Neural progenitor cell (in vitro differentiated cells): ENCODE data around the gene DUOX1. TPM values are rescaled to one million over a fixed set of nuclear protein-coding genes. Genes with fewer than 3 reads are reported as not detected.

Source experiments
- DNase-seq: peaks from one replicate; pipeline ENCODE4 v3.0.0-alpha.2; 2016; ENCODE audit warnings: low spot score
- H2AFZ ChIP-seq: fragments of 200-600 bp; sonication (generic); replicated peaks from 2 replicates; pipeline ENCODE4 v1.6.1; 2016; ENCODE audit warnings: antibody characterized with exemption
- H3F3A ChIP-seq: fragments of 200-600 bp; sonication (generic); 2 replicates; pipeline ENCODE4 v1.6.1; 2016; ENCODE audit warnings: antibody characterized with exemption, low read depth
- H3K27ac ChIP-seq: fragments of 200-600 bp; sonication (generic); 2 replicates; pipeline ENCODE4 v1.5.1; 2016; ENCODE audit warnings: mild to moderate bottlenecking
- H3K27me3 ChIP-seq: fragments of 200-600 bp; sonication (generic); 2 replicates; pipeline ENCODE4 v1.6.1; 2016; ENCODE audit warnings: mild to moderate bottlenecking, moderate library complexity
- H3K36me3 ChIP-seq: fragments of 200-600 bp; sonication (generic); 2 replicates; pipeline ENCODE4 v1.5.1; 2016
- H3K4me1 ChIP-seq: fragments of 200-600 bp; sonication (generic); 2 replicates; pipeline ENCODE4 v1.6.1; 2016; ENCODE audit warnings: mixed run types
- H3K4me2 ChIP-seq: fragments of 200-600 bp; sonication (generic); 2 replicates; pipeline ENCODE4 v1.6.1; 2016
- H3K4me3 ChIP-seq: fragments of 200-600 bp; sonication (generic); 2 replicates; pipeline ENCODE4 v1.5.1; 2016
- H3K79me2 ChIP-seq: fragments of 200-600 bp; sonication (generic); 2 replicates; pipeline ENCODE4 v1.6.1; 2016; ENCODE audit warnings: low read depth
- H3K9ac ChIP-seq: fragments of 200-600 bp; sonication (generic); 2 replicates; pipeline ENCODE4 v1.6.1; 2016
- H3K9me3 ChIP-seq: fragments of 200-600 bp; sonication (generic); 2 replicates; pipeline ENCODE4 v1.5.1; 2016; ENCODE audit warnings: low read depth
- H4K20me1 ChIP-seq: fragments of 200-600 bp; sonication (generic); 2 replicates; pipeline ENCODE4 v1.6.1; 2016; ENCODE audit warnings: low read depth
- H3K27ac Mint-ChIP-seq: 3 replicates; pipeline ENCODE4 v1.8.0; 2021; ENCODE audit warnings: mixed read lengths
- H3K27me3 Mint-ChIP-seq: 2 replicates; pipeline ENCODE4 v1.8.0; 2022; ENCODE audit warnings: low read depth, mild to moderate bottlenecking, inconsistent platforms, moderate library complexity, mixed read lengths; ENCODE audit not compliant: insufficient read depth
- H3K36me3 Mint-ChIP-seq: 3 replicates; pipeline ENCODE4 v1.8.0; 2021; ENCODE audit warnings: mixed read lengths
- H3K4me1 Mint-ChIP-seq: 3 replicates; pipeline ENCODE4 v1.8.0; 2021; ENCODE audit warnings: mixed read lengths
- H3K4me3 Mint-ChIP-seq: 3 replicates; pipeline ENCODE4 v1.8.0; 2021; ENCODE audit warnings: mild to moderate bottlenecking, moderate library complexity, mixed read lengths
- H3K9me3 Mint-ChIP-seq: 3 replicates; pipeline ENCODE4 v1.8.0; 2020; ENCODE audit warnings: mixed read lengths
- EZH2 ChIP-seq: fragments of 200-600 bp; sonication (generic); IDR thresholded peaks from 2 replicates; pipeline ENCODE4 v1.6.1; 2017; ENCODE audit warnings: antibody characterized with exemption, mild to moderate bottlenecking, moderate library complexity
- EZH2phosphoT487 ChIP-seq: fragments of 200-600 bp; sonication (generic); IDR thresholded peaks from 2 replicates; pipeline ENCODE4 v1.6.1; 2017; ENCODE audit warnings: antibody characterized with exemption
- total RNA-seq: library from RNA; depleted of rRNA; stranded (reverse); fragments of >200 nt; gene quantifications from 2 replicates; pipeline ENCODE4 v1.2.3, GENCODE V29; 2015; ENCODE audit warnings: low replicate concordance
- TF ChIP-seq, protein P1 (sequence below): fragments of 200-600 bp; sonication (generic); IDR thresholded peaks from 2 replicates; pipeline ENCODE4 v1.5.1; 2017; ENCODE audit warnings: antibody characterized with exemption, mild to moderate bottlenecking

DUOX1 gene
- total RNA-seq, 1 donor from 2014 or later = 0.30 TPM

DNA sequence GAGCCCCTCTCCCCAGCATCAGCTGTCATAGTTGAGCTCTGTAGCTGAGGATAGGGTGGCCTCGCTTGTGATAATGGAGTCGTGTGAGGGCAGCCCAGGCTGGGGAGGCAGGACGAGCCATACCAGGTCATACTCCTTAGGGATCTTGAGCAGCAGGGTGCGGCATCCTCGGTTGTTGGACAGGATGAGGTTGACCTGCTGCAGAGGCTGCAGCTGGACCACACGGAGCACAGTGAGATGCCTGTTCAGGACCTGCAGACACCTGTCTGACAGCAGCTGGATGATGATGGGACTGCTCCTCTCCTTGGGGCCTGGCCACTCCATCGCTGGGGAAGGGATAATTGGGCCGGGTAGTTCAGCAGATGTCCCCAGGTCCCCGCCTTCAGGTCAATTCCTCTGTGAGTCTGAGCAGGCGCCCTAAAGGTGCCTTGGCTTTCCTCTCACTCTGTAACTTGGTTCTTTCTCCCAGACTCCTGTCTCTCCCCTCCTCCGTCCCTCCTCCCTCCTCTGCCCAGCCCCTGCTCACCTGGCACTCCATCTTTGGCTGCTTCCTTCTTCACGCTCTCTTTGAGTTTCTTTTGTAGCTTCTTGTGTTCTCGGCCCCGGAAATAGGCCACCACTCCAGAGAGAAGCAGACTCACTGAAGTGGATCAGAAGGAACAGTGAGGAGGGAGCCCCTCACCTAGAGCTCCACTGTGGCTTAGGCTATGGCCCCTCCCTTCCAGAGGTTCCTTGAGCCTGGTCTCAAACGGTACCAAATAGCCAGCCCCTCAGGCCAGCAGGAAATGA lies 23.6 kb upstream of the DUOX1 start:
- Histone ChIP-seq H3K9me3 (no peaks in the 10 kb centered on the region), H3K9ac (no peak overlapping the region), H3K36me3 (no peaks in the 10 kb centered on the region), H3K4me3 (no peak overlapping the region), H3K27me3 (peaks cover 51% of the 10 kb centered on the region), H3K79me2 (no peaks in the 10 kb centered on the region), H2AFZ (no peak overlapping the region), H3F3A (no peaks in the 10 kb centered on the region), H3K4me1 (peaks cover 1% of the 10 kb centered on the region), H3K4me2 (no peak overlapping the region), H3K27ac (no peak overlapping the region), H4K20me1 (no peaks in the 10 kb centered on the region)
- Mint-ChIP-seq H3K9me3 (peaks cover 2% of the 10 kb centered on the region), H3K27me3 (peaks cover 34% of the 10 kb centered on the region), H3K27ac (no peak overlapping the region), H3K36me3 (no peaks in the 10 kb centered on the region), H3K4me3 (no peak overlapping the region), H3K4me1 (peaks cover 3% of the 10 kb centered on the region)
- no peak for TF ChIP-seq EZH2phosphoT487
- DNase-seq = no peak

- Histone ChIP-seq H3K4me1 (no peaks in the 10 kb centered on the region), H3F3A (no peaks in the 10 kb centered on the region), H3K4me2 (no peak overlapping the region), H2AFZ (no peak overlapping the region), H3K79me2 (no peaks in the 10 kb centered on the region), H3K27me3 (peaks cover 61% of the 10 kb centered on the region), H3K27ac (no peak overlapping the region), H3K9me3 (no peaks in the 10 kb centered on the region), H3K9ac (no peak overlapping the region), H3K36me3 (no peaks in the 10 kb centered on the region), H3K4me3 (no peak overlapping the region), H4K20me1 (peaks cover 10% of the 10 kb centered on the region)
- Mint-ChIP-seq H3K27me3 (peaks cover 48% of the 10 kb centered on the region), H3K27ac (no peak overlapping the region), H3K9me3 (peaks cover 2% of the 10 kb centered on the region), H3K4me3 (no peak overlapping the region), H3K36me3 (no peaks in the 10 kb centered on the region), H3K4me1 (peaks cover 6% of the 10 kb centered on the region)
- DNase-seq = no peak
- TF ChIP-seq, protein P1, sequence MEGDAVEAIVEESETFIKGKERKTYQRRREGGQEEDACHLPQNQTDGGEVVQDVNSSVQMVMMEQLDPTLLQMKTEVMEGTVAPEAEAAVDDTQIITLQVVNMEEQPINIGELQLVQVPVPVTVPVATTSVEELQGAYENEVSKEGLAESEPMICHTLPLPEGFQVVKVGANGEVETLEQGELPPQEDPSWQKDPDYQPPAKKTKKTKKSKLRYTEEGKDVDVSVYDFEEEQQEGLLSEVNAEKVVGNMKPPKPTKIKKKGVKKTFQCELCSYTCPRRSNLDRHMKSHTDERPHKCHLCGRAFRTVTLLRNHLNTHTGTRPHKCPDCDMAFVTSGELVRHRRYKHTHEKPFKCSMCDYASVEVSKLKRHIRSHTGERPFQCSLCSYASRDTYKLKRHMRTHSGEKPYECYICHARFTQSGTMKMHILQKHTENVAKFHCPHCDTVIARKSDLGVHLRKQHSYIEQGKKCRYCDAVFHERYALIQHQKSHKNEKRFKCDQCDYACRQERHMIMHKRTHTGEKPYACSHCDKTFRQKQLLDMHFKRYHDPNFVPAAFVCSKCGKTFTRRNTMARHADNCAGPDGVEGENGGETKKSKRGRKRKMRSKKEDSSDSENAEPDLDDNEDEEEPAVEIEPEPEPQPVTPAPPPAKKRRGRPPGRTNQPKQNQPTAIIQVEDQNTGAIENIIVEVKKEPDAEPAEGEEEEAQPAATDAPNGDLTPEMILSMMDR = no peak
- no peak for TF ChIP-seq EZH2phosphoT487
Observed at GRCh38 chr15:45107941-45108630, 21.7 kb upstream of the DUOX1 start.

GRCh38 chr15:45110256-45110820 lies 19.5 kb upstream of the DUOX1 start:
- no peaks in the 10 kb centered on the region for H3K36me3 ChIP-seq
- no peak overlapping the region for H3K27ac ChIP-seq
- no peak overlapping the region for H3K9ac ChIP-seq
- Mint-ChIP-seq H3K27ac (no peak overlapping the region), H3K36me3 (no peaks in the 10 kb centered on the region), H3K4me1 (peaks cover 16% of the 10 kb centered on the region), H3K9me3 (peaks cover 2% of the 10 kb centered on the region), H3K4me3 (peak overlapping the region; percentile 50), H3K27me3 (peaks cover 63% of the 10 kb centered on the region)
- H4K20me1 ChIP-seq = peaks cover 27% of the 10 kb centered on the region
- no peak overlapping the region for H2AFZ ChIP-seq
- no peak overlapping the region for H3K4me3 ChIP-seq
- no peaks in the 10 kb centered on the region for H3K4me1 ChIP-seq
- peaks cover 84% of the 10 kb centered on the region for H3K27me3 ChIP-seq
- H3K79me2 ChIP-seq = no peaks in the 10 kb centered on the region
- peak; percentile 25 for DNase-seq
- H3K4me2 ChIP-seq = no peak overlapping the region
- H3F3A ChIP-seq = no peaks in the 10 kb centered on the region
- H3K9me3 ChIP-seq = no peaks in the 10 kb centered on the region
- TF ChIP-seq, protein P1 = peak; percentile 25
- TF ChIP-seq EZH2 = no peak
